ENCODE data around the gene TIAL1.
"Not testable (repeated sequence)": the region's sequence is repeated elsewhere in the genome, so short reads cannot be mapped to it uniquely, and the experiment has no call there.

The TIAL1 gene

GRCh38 chr10:119532251-119532650, 64.5 kb downstream of the TIAL1 start:
- not testable (repeated sequence) for DNase-seq (ENCODE audit: low read depth in 4 of 4, low spot score in 1 of 4)

GRCh38 chr10:119531067-119531466, 65.7 kb downstream of the TIAL1 start:
- DNase-seq (ENCODE audit: low read depth in 4 of 4, low spot score in 1 of 4) = no peak

- DNase-seq (ENCODE audit: low read depth in 4 of 4, low spot score in 1 of 4) = not testable (repeated sequence)
These were observed 68.0 kb downstream of the TIAL1 start for GRCh38 chr10:119528663-119529237.

- no peak for DNase-seq (ENCODE audit: low read depth in 4 of 4, low spot score in 1 of 4)
These were observed 69.9 kb downstream of the TIAL1 start for GRCh38 chr10:119526621-119527592.

GRCh38 chr10:119526149-119526548, 70.6 kb downstream of the TIAL1 start:
- no peak for DNase-seq (ENCODE audit: low read depth in 4 of 4, low spot score in 1 of 4)

GRCh38 chr10:119525116-119525515, 71.6 kb downstream of the TIAL1 start:
- no peak for DNase-seq (ENCODE audit: low read depth in 4 of 4, low spot score in 1 of 4)

- DNase-seq (ENCODE audit: low read depth in 4 of 4, low spot score in 1 of 4) = no peak
These were observed 72.1 kb downstream of the TIAL1 start for GRCh38 chr10:119524720-119525070.

GRCh38 chr10:119523895-119524719, 72.7 kb downstream of the TIAL1 start:
- DNase-seq (ENCODE audit: low read depth in 4 of 4, low spot score in 1 of 4) = no peak

All from stimulated activated CD4-positive, alpha-beta T cell treated with anti-CD3 and anti-CD28 coated beads, Interleukin-1b, Interleukin-23, amount 100 ng/mL, for 24 hours (primary cell).